Cardiac fibroblast (primary cell): ENCODE results near the gene PLCB4.

ENCODE experiments used
- DNase-seq, 2 donors: peaks; one replicate each; pipeline versions ENCODE4 v3.0.0 to v3.0.0-alpha.2; 2010; ENCODE audit warnings: low read depth in 2 of 2
- H3K4me3 ChIP-seq, 2 donors: replicated peaks in 1 of 2; 1 replicate in 1 of 2; 2 replicates in 1 of 2; pipeline ENCODE4 v1.5.1; 2011; ENCODE audit warnings: low read depth in 2 of 2, low read length in 2 of 2, mild to moderate bottlenecking in 2 of 2, moderate library complexity in 1 of 2
- TF ChIP-seq, protein P1 (sequence below): IDR thresholded peaks from one replicate; pipeline ENCODE4 v1.5.1; 2011; ENCODE audit warnings: low read depth, mild to moderate bottlenecking, low read length, inconsistent platforms

Gene PLCB4

GRCh38 chr20:9388160-9388812 is 319.4 kb downstream of the PLCB4 start:
- H3K4me3 ChIP-seq, result no peak overlapping the region
- no peak for DNase-seq
- TF ChIP-seq, protein P1, sequence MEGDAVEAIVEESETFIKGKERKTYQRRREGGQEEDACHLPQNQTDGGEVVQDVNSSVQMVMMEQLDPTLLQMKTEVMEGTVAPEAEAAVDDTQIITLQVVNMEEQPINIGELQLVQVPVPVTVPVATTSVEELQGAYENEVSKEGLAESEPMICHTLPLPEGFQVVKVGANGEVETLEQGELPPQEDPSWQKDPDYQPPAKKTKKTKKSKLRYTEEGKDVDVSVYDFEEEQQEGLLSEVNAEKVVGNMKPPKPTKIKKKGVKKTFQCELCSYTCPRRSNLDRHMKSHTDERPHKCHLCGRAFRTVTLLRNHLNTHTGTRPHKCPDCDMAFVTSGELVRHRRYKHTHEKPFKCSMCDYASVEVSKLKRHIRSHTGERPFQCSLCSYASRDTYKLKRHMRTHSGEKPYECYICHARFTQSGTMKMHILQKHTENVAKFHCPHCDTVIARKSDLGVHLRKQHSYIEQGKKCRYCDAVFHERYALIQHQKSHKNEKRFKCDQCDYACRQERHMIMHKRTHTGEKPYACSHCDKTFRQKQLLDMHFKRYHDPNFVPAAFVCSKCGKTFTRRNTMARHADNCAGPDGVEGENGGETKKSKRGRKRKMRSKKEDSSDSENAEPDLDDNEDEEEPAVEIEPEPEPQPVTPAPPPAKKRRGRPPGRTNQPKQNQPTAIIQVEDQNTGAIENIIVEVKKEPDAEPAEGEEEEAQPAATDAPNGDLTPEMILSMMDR, result no peak

DNA sequence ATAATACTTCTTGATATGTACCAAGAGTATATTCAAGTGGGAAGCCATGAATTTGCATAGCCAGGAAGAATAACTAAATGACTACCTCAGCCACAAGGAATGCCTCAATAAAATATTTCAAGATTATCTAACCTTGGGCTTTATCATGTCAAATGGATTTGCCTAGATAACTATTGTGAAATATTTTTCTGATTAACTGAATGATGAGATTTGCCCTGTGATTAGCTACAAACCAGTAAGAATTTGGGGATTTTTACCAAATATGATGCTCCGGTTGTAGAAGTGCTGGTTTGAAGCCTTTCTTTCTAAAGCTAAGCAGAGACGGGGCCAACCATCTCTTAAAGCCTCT is 319.9 kb downstream of the PLCB4 start:
- DNase-seq, result no peak
- TF ChIP-seq, protein P1, result no peak
- H3K4me3 ChIP-seq, result no peak overlapping the region

DNA sequence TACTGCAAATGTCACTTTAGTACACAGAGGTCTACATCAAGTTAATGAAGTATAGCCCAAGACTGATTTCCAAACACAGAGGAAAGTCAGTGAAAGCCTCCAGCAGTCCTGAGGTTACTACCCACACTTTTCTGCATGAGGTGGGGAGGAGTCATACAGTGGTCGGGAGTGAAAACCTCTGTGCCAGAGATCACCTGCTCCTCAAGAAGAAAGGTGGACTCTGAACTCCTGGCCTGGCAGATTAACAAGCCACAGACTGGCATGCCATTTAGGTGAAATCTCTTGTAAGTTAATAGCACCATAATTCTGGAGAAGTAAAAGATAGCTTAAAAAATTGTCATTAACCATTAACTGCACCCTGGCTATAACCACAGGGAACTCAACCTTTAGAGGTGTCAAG is 320.5 kb downstream of the PLCB4 start:
- no peak overlapping the region for H3K4me3 ChIP-seq
- TF ChIP-seq, protein P1, result no peak

DNA sequence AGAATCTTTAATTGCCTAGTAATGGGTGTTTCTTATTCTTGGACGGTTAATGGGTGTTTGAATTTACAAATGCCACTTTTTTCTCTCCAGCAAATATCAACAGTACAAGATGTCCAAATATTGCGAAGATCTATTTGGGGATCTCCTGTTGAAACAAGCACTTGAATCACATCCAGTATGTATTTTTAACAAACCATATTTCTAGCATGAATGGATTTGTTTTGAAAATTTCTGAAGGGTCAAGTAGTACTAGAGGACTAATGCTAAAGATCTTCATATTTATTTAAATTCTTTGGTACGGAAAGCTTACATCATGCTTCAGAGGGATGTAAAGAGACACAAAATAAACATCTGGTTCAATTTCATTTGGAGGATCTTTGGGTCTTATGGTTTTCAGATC is 321.6 kb downstream of the PLCB4 start:
- peak in 1 of 2 donors; percentile 35 for DNase-seq
- H3K4me3 ChIP-seq, result no peak overlapping the region
- TF ChIP-seq, protein P1, result no peak

More for the DNA sequence above, 320.5 kb downstream of the PLCB4 start:
- no peak for DNase-seq

- H3K4me3 ChIP-seq, result no peak overlapping the region
- TF ChIP-seq, protein P1, result peak; percentile 89
- DNase-seq, result peak; percentile 72 to 78
Observed at GRCh38 chr20:9392892-9393857, 324.3 kb downstream of the PLCB4 start.

DNA sequence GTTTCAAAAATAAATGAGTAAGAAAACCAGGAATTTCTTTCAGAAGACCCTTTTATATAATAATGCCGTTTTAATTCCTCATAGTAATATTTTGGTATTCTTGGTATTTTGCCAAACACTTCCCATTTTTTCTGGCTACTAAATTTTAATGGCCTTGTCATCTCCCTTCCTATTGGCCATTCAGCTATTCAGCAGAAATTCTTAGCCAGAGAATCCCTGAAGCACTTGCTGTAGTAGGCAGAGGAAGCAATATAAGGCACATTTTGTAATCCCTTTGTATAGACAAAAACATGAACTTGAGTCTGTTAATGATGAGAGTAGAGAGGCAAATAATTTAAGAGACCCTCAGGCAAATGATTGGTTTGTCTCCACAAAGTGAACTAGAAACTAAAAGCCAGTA is 327.1 kb downstream of the PLCB4 start:
- TF ChIP-seq, protein P1, result no peak
- no peak overlapping the region for H3K4me3 ChIP-seq
- DNase-seq, result no peak
